GM21619 (cell line): Measurements from ENCODE around the gene MDH1B.
"Not testable (repeated sequence)": the region's sequence is repeated elsewhere in the genome, so short reads cannot be mapped to it uniquely, and the experiment has no call there.

Experiments
- ATAC-seq: cut with Tn5 transposase; IDR thresholded peaks from one replicate; pipeline ENCODE4 v1.9.1; 2021; ENCODE audit not compliant: unreplicated experiment

MDH1B gene

GRCh38 chr2:206765242-206766056, at the start of gene MDH1B, which contains the start of gene FASTKD2:
Gene MDH1B (minus strand): TSS chr2:206765328. CDS start chr2:206765271, 57 bp downstream.
Gene FASTKD2 (plus strand): TSS chr2:206765606. CDS start chr2:206766694, 1,088 bp downstream.
- ATAC-seq: peak; percentile 91

GRCh38 chr2:206814498-206814897, 49.4 kb upstream of the MDH1B start:
- no peak for ATAC-seq

- not testable (repeated sequence) for ATAC-seq
Observed at GRCh38 chr2:206812471-206812870, 47.3 kb upstream of the MDH1B start.

GRCh38 chr2:206807624-206808023, 42.5 kb upstream of the MDH1B start:
- ATAC-seq: not testable (repeated sequence)

- ATAC-seq: no peak
Observed at GRCh38 chr2:206805887-206806607, 40.9 kb upstream of the MDH1B start.

GRCh38 chr2:206804326-206804725, 39.2 kb upstream of the MDH1B start:
- no peak for ATAC-seq

GRCh38 chr2:206802654-206803514, 37.8 kb upstream of the MDH1B start:
- no peak for ATAC-seq

- no peak for ATAC-seq
Observed at GRCh38 chr2:206801418-206802189, 36.5 kb upstream of the MDH1B start.

- ATAC-seq: peak; percentile 59
Observed at GRCh38 chr2:206800506-206801417, 35.6 kb upstream of the MDH1B start.

GRCh38 chr2:206799083-206799482, 34.0 kb upstream of the MDH1B start:
- no peak for ATAC-seq

GRCh38 chr2:206798000-206798399, 32.9 kb upstream of the MDH1B start:
- no peak for ATAC-seq

GRCh38 chr2:206797376-206797775, 32.2 kb upstream of the MDH1B start:
- ATAC-seq: no peak

- ATAC-seq: no peak
Observed at GRCh38 chr2:206792645-206793044, 27.5 kb upstream of the MDH1B start.

- ATAC-seq: no peak
Observed at GRCh38 chr2:206790311-206790935, 25.3 kb upstream of the MDH1B start.

- ATAC-seq: no peak
Observed at GRCh38 chr2:206784559-206785353, 19.6 kb upstream of the MDH1B start.

- ATAC-seq: no peak
Observed at GRCh38 chr2:206783718-206784117, 18.6 kb upstream of the MDH1B start.

GRCh38 chr2:206780671-206781070, 15.5 kb upstream of the MDH1B start:
- ATAC-seq: no peak

- no peak for ATAC-seq
Observed at GRCh38 chr2:206776432-206776831, 11.3 kb upstream of the MDH1B start.
